Dendritic cell treated with granulocyte-macrophage colony-stimulating factor and Interleukin-4, amounts not matched to agents 40 ng/mL and 50 ng/mL, for 4 days (primary cell): ENCODE measurements around the gene FAU.

Experiments used
- H3K27ac Mint-ChIP-seq: one replicate; pipeline ENCODE4 v1.8.0; 2022; ENCODE audit warnings: mild to moderate bottlenecking, mixed read lengths
- H3K27me3 Mint-ChIP-seq: one replicate; pipeline ENCODE4 v1.8.0; 2022; ENCODE audit warnings: mild to moderate bottlenecking, mixed read lengths
- H3K36me3 Mint-ChIP-seq: one replicate; pipeline ENCODE4 v1.8.0; 2022; ENCODE audit warnings: low read depth, mixed read lengths
- H3K4me1 Mint-ChIP-seq: one replicate; pipeline ENCODE4 v1.8.0; 2022; ENCODE audit warnings: low read depth, mixed read lengths
- H3K4me3 Mint-ChIP-seq: one replicate; pipeline ENCODE4 v1.8.0; 2022; ENCODE audit warnings: mild to moderate bottlenecking, moderate library complexity, mixed read lengths
- H3K9me3 Mint-ChIP-seq: one replicate; pipeline ENCODE4 v1.8.0; 2022; ENCODE audit warnings: mixed read lengths
- intact Hi-C: fragments of 100-400 bp; cut with micrococcal nuclease; formaldehyde crosslinking; loops from one replicate; pipeline ENCODE4 v1.15.0; 2022

Gene FAU

DNA sequence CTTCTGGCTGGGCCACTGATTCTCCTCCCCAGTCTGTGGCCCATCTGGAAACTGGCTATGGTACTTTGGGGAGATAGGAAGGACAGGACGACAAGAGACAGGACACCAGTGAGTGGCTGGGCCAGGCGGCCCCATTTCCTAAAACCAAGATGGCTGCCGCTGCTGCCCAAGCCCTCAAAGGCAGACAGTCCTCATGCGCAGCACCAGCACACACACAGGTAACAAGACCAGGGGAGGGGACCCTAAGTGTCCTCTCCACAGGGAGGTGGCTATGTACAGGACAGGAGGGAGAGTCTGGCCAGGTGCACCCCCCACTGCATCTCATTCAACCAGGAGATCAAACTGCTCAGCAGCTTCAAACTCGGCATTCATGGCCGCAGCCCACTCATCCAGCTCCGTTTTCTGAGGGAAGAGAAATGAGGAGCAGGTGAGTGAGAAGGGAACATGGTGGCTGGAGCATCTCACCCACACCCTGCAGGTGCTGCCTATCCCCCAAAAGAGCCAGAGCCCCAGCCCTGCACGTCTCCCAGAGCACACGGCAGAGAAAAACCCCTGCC, 43.1 kb downstream of the FAU start:
- peaks cover 4% of the 10 kb centered on the region for H3K36me3 Mint-ChIP-seq
- intact Hi-C loops = no loop called here
- no peak overlapping the region for H3K27ac Mint-ChIP-seq
- no peaks in the 10 kb centered on the region for H3K27me3 Mint-ChIP-seq
- peaks cover 38% of the 10 kb centered on the region for H3K4me1 Mint-ChIP-seq
- no peaks in the 10 kb centered on the region for H3K9me3 Mint-ChIP-seq
- H3K4me3 Mint-ChIP-seq = no peak overlapping the region

DNA sequence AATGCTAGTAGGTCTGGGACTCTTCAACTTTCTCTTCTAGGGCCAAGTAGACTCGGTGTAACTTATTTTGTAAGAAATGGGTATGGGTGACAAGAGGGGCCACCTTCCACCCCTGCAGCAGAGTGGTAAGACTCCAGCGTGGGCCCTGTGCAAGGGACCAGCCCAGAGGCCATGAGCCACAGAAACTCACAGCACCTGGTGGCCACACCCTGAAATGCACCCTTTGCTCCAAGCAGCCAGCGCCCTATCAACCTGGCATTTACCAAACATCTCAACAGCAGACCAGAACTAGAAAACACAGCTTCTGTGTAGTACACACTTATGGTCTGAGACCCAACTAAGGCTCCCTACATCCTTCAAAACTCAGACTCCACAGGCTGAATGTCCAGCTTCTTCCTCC, 43.8 kb downstream of the FAU start:
- no peaks in the 10 kb centered on the region for H3K9me3 Mint-ChIP-seq
- peaks cover 31% of the 10 kb centered on the region for H3K4me1 Mint-ChIP-seq
- no peaks in the 10 kb centered on the region for H3K27me3 Mint-ChIP-seq
- no peak overlapping the region for H3K27ac Mint-ChIP-seq
- intact Hi-C loops = no loop called here
- no peak overlapping the region for H3K4me3 Mint-ChIP-seq
- H3K36me3 Mint-ChIP-seq = no peaks in the 10 kb centered on the region

DNA sequence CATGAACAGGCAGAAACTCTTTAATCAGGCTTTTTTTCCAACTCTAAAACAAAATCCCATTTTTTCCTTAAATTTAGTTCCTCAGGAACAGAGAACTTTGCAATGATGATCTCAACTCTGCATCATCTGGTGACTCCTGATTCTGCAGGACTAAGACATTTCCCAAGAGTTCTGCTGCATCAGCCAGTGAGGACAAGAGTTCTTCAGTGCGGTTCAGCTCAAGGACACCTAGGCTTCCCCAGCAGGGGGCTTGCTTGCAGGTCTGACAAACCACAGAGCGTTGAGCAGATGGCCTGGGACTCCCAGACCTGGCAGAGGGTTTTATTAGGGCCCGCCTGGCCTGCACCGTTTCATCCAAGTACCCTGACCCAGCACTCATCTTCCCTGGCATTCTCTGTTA, 44.5 kb downstream of the FAU start:
- peaks cover 27% of the 10 kb centered on the region for H3K4me1 Mint-ChIP-seq
- no peak overlapping the region for H3K27ac Mint-ChIP-seq
- no peak overlapping the region for H3K4me3 Mint-ChIP-seq
- no peaks in the 10 kb centered on the region for H3K9me3 Mint-ChIP-seq
- intact Hi-C loops = no loop called here
- no peaks in the 10 kb centered on the region for H3K36me3 Mint-ChIP-seq
- H3K27me3 Mint-ChIP-seq = no peaks in the 10 kb centered on the region

DNA sequence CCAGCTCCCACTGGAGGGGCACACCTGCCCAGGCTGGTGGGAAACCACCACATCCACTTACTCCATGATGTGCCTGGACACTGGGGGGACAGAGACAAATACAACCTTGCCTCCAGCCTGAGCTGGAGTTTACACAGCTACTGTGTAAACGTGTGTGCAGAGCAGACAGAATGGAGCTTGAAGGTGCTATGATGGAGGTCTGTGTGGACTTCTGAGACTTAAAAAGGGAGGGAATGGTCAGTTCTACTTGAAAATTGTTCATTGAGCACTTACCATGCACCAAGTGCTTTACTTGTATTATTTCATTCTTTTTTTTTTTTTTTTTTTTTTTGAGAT, 49.3 kb downstream of the FAU start:
- Mint-ChIP-seq H3K4me1 (peaks cover 4% of the 10 kb centered on the region), H3K9me3 (no peaks in the 10 kb centered on the region), H3K27me3 (no peaks in the 10 kb centered on the region), H3K36me3 (no peaks in the 10 kb centered on the region), H3K4me3 (no peak overlapping the region), H3K27ac (peak overlapping the region; percentile 32)
- intact Hi-C loops = no loop called here

DNA sequence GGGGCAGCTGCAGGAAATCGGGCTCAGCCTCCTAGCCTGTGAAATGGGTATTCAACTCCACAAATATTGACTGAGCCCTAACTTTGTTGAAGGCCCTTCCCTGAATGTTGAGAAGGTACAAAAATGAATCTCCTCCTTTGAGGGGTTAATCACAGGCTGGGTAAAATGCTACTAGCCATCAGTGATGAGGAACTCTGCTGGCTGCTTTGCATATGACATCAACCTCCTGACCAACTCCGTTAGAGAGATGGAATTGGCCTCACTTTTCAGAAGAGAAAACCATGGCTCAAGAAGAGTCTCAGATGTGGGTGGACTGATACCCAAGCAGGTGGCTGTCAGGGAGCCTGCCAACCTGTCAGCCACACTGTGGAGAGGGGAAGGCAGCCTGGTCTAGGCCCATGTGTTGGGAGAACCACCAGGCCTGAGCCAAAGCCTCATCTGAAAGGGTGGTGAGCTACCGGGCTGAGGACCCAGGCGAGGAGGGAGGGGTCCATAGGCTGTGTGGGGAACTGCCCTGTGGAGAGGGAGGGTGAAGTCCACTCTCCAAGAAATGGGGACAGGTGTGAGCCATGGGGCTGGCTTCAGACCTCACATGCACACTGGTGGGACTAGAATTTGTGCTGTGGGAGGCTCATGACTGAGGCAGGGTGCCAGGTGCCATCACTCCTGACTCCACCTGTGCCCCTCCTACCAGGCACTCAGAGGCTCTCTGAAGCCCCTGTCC, 49.9 kb downstream of the FAU start:
- H3K27ac Mint-ChIP-seq = peak overlapping the region; percentile 32
- intact Hi-C loops = no loop called here
- H3K4me3 Mint-ChIP-seq = no peak overlapping the region
- H3K9me3 Mint-ChIP-seq = no peaks in the 10 kb centered on the region
- H3K36me3 Mint-ChIP-seq = no peaks in the 10 kb centered on the region
- no peaks in the 10 kb centered on the region for H3K27me3 Mint-ChIP-seq
- peaks cover 4% of the 10 kb centered on the region for H3K4me1 Mint-ChIP-seq
